OCI-LY7 (cell line): ENCODE measurements around the gene ZNF148.

Experiments
- EZH2phosphoT487 ChIP-seq: fragments of 200-600 bp; sonication (generic); IDR thresholded peaks from 2 replicates; pipeline ENCODE4 v1.6.1; 2018; ENCODE audit warnings: low read depth, borderline replicate concordance, mild to moderate bottlenecking, mixed run types, antibody characterized with exemption, low read length, moderate library complexity, mixed read lengths
- TF ChIP-seq, protein P1 (sequence below): fragments of 200-600 bp; sonication (generic); conservative IDR thresholded peaks from 2 replicates; pipeline ENCODE4 v1.5.1; 2014; ENCODE audit warnings: mild to moderate bottlenecking, antibody characterized with exemption, low read length, moderate library complexity, mixed read lengths

DNA sequence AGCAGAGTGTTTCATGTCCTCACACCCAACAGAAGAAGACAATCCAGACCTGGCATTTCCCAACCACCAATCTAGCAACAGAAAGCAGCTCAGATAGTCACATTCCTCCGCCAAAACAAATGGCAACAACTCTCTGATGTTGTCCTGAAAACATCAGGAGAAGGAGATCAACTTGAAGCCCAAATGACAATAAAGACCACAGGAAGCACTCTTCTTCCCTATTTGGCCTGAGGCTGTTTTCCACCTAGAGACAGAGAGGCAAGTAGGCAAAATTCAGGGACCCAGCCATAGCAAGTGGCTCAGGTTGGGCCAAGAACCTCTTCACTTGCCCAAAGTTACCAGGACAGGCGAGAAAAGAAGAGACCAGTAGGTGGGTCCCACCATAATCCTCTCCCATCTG lies 35.0 kb downstream of the ZNF148 start:
- TF ChIP-seq, protein P1, sequence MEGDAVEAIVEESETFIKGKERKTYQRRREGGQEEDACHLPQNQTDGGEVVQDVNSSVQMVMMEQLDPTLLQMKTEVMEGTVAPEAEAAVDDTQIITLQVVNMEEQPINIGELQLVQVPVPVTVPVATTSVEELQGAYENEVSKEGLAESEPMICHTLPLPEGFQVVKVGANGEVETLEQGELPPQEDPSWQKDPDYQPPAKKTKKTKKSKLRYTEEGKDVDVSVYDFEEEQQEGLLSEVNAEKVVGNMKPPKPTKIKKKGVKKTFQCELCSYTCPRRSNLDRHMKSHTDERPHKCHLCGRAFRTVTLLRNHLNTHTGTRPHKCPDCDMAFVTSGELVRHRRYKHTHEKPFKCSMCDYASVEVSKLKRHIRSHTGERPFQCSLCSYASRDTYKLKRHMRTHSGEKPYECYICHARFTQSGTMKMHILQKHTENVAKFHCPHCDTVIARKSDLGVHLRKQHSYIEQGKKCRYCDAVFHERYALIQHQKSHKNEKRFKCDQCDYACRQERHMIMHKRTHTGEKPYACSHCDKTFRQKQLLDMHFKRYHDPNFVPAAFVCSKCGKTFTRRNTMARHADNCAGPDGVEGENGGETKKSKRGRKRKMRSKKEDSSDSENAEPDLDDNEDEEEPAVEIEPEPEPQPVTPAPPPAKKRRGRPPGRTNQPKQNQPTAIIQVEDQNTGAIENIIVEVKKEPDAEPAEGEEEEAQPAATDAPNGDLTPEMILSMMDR = no peak
- no peak for TF ChIP-seq EZH2phosphoT487
